PC-9 (cell line): ENCODE data around the gene MPP3. TPM values are rescaled to one million over a fixed set of nuclear protein-coding genes. Genes with fewer than 3 reads are reported as not detected.
A peak's percentile ranks its signal among the peaks of the same experiment; 100 is the strongest.
"Not testable (repeated sequence)": the region's sequence is repeated elsewhere in the genome, so short reads cannot be mapped to it uniquely, and the experiment has no call there.

Experiments
- BruUV-seq: library from RNA; stranded (reverse); fragments of 400-500 nt; replicated peaks from 2 replicates; lab custom pipeline; 2021; lab: Mats Ljungman, UMichigan
- CTCF ChIA-PET: fragments of 300-600 bp; sonication (Branson Sonifier 250); formaldehyde crosslinking; loops from one replicate; lab custom pipeline; 2022; ENCODE audit warnings: antibody characterized with exemption; lab: Charles Lee
- POLR2A ChIA-PET: fragments of 300-600 bp; sonication (Branson Sonifier 250); formaldehyde crosslinking; loops from one replicate; lab custom pipeline; 2022; ENCODE audit warnings: antibody characterized with exemption; ENCODE audit not compliant: unreplicated experiment; lab: Charles Lee
- DNase-seq, 2 experiments: peaks; one replicate each; pipeline versions ENCODE4 v3.0.0 to v3.0.0-alpha.2; 2015 to 2022; ENCODE audit warnings: mixed read lengths in 1 of 2
- H2AFZ ChIP-seq: fragments of 200-600 bp; sonication (generic); 2 replicates; pipeline ENCODE4 v1.8.1; 2017; ENCODE audit warnings: antibody characterized with exemption
- H3F3A ChIP-seq: fragments of 200-600 bp; sonication (generic); 2 replicates; pipeline ENCODE4 v1.8.1; 2017; ENCODE audit warnings: antibody characterized with exemption, mild to moderate bottlenecking, low read depth; ENCODE audit not compliant: insufficient read depth
- H3K27ac ChIP-seq: fragments of 200-600 bp; sonication (generic); 2 replicates; pipeline ENCODE4 v1.6.1; 2016; ENCODE audit warnings: mixed run types
- H3K27me3 ChIP-seq: fragments of 200-600 bp; sonication (generic); 2 replicates; pipeline ENCODE4 v1.6.1; 2016; ENCODE audit warnings: low read depth, mixed run types; ENCODE audit not compliant: insufficient read depth
- H3K36me3 ChIP-seq: fragments of 200-600 bp; sonication (generic); 2 replicates; pipeline ENCODE4 v1.6.1; 2016; ENCODE audit warnings: low read depth, mixed run types
- H3K4me1 ChIP-seq: fragments of 200-600 bp; sonication (generic); replicated peaks from 2 replicates; pipeline ENCODE4 v1.6.1; 2016; ENCODE audit warnings: mixed run types; ENCODE audit not compliant: insufficient read depth
- H3K4me2 ChIP-seq: fragments of 200-600 bp; sonication (generic); 2 replicates; pipeline ENCODE4 v1.6.1; 2017; ENCODE audit warnings: mixed run types
- H3K4me3 ChIP-seq: fragments of 200-600 bp; sonication (generic); 2 replicates; pipeline ENCODE4 v1.6.1; 2016; ENCODE audit warnings: mixed run types
- H3K79me2 ChIP-seq: fragments of 200-600 bp; sonication (generic); 2 replicates; pipeline ENCODE4 v1.6.1; 2017; ENCODE audit warnings: low read depth, mixed run types
- H3K9me2 ChIP-seq: fragments of 200-600 bp; sonication (generic); 2 replicates; pipeline ENCODE4 v1.8.1; 2017; ENCODE audit warnings: mild to moderate bottlenecking; ENCODE audit not compliant: insufficient read depth
- H3K9me3 ChIP-seq: fragments of 200-600 bp; sonication (generic); 2 replicates; pipeline ENCODE4 v1.8.1; 2016; ENCODE audit warnings: low read depth; ENCODE audit not compliant: insufficient read depth
- H4K20me1 ChIP-seq: fragments of 200-600 bp; sonication (generic); 2 replicates; pipeline ENCODE4 v1.8.1; 2017; ENCODE audit not compliant: insufficient read depth
- CTCF ChIP-seq: fragments of 200-600 bp; sonication (generic); conservative IDR thresholded peaks from 2 replicates; pipeline ENCODE4 v1.6.1; 2017; ENCODE audit warnings: mixed run types, antibody characterized with exemption, mild to moderate bottlenecking, moderate library complexity
- EZH2 ChIP-seq: fragments of 200-600 bp; sonication (generic); IDR thresholded peaks from 2 replicates; pipeline ENCODE4 v1.8.0; 2017; ENCODE audit warnings: antibody characterized with exemption, low read depth
- intact Hi-C: fragments of 100-400 bp; cut with micrococcal nuclease; formaldehyde crosslinking; loops from one replicate; pipeline ENCODE4 v1.10.0; 2022; ENCODE audit not compliant: unreplicated experiment
- total RNA-seq: library from RNA; stranded (reverse); gene quantifications from 2 replicates; pipeline ENCODE4 v1.2.3, GENCODE V29; 2021

MPP3 gene
- total RNA-seq, 1 experiment from 2014 or later = 17.4 TPM

GRCh38 chr17:43801844-43802243 is 31.1 kb downstream of the MPP3 start:
- Histone ChIP-seq H4K20me1 (no peaks in the 10 kb centered on the region), H3K27ac (no peak overlapping the region), H2AFZ (no peak overlapping the region), H3K9me2 (no peaks in the 10 kb centered on the region), H3K36me3 (no peaks in the 10 kb centered on the region), H3K27me3 (no peaks in the 10 kb centered on the region), H3K4me2 (no peak overlapping the region), H3K4me3 (no peak overlapping the region), H3K79me2 (no peaks in the 10 kb centered on the region), H3K9me3 (peaks cover 5% of the 10 kb centered on the region; the same call in 1 of the 2 replicates), H3K4me1 (0 out of 2 replicates have a peak, but pooled peaks cover 4% of the 10 kb centered on the region), H3F3A (0 out of 2 replicates have a peak, but pooled peaks cover 5% of the 10 kb centered on the region)
- POLR2A ChIA-PET = no interaction called here
- intact Hi-C loops = no loop called here
- DNase-seq = no peak
- no peak for TF ChIP-seq CTCF
- TF ChIP-seq EZH2 = no peak
- CTCF ChIA-PET = no interaction called here
- BruUV-seq = no TSS peak

- intact Hi-C loops = no loop called here
- 0 out of 2 replicates have a peak, but pooled peaks cover 4% of the 10 kb centered on the region for H3K4me1 ChIP-seq
- peaks cover 3% of the 10 kb centered on the region; the same call in 1 of the 2 replicates for H3K27me3 ChIP-seq
- no TSS peak for BruUV-seq
- no peak overlapping the region for H3K4me3 ChIP-seq
- no peaks in the 10 kb centered on the region for H3K79me2 ChIP-seq
- H3K9me2 ChIP-seq = no peaks in the 10 kb centered on the region
- H4K20me1 ChIP-seq = no peaks in the 10 kb centered on the region
- H3K9me3 ChIP-seq = peaks cover 5% of the 10 kb centered on the region; the same call in 1 of the 2 replicates
- ChIA-PET POLR2A (interaction anchor here (0.6 kb wide), 1 partner anchor 22 kb away, joined by 3 read pairs; no protein-coding TSS in a partner anchor), CTCF (no interaction called here)
- no peak for TF ChIP-seq CTCF
- no peak for TF ChIP-seq EZH2
- H3K27ac ChIP-seq = no peak overlapping the region
- H3F3A ChIP-seq = 0 out of 2 replicates have a peak, but pooled peaks cover 5% of the 10 kb centered on the region
- no peak for DNase-seq
- no peaks in the 10 kb centered on the region for H3K36me3 ChIP-seq
- H3K4me2 ChIP-seq = no peak overlapping the region
- no peak overlapping the region for H2AFZ ChIP-seq
Measured at GRCh38 chr17:43800736-43801135, 32.2 kb downstream of the MPP3 start.

- Histone ChIP-seq H3K9me2 (no peaks in the 10 kb centered on the region), H4K20me1 (no peaks in the 10 kb centered on the region), H3K79me2 (no peaks in the 10 kb centered on the region), H3F3A (no peaks in the 10 kb centered on the region), H3K4me1 (0 out of 2 replicates have a peak, but pooled peaks cover 4% of the 10 kb centered on the region), H2AFZ (no peak overlapping the region), H3K36me3 (no peaks in the 10 kb centered on the region), H3K27me3 (peaks cover 14% of the 10 kb centered on the region; the same call in 1 of the 2 replicates), H3K27ac (no peak overlapping the region), H3K4me3 (no peak overlapping the region), H3K9me3 (peaks cover 5% of the 10 kb centered on the region; the same call in 1 of the 2 replicates), H3K4me2 (no peak overlapping the region)
- no peak for DNase-seq
- intact Hi-C loops = no loop called here
- BruUV-seq = no TSS peak
- ChIA-PET POLR2A (no interaction called here), CTCF (no interaction called here)
- no peak for TF ChIP-seq CTCF
- no peak for TF ChIP-seq EZH2
Measured at GRCh38 chr17:43799047-43799446, 33.9 kb downstream of the MPP3 start.

- H3K79me2 ChIP-seq, H3K27ac ChIP-seq, BruUV-seq, CTCF ChIA-PET, H4K20me1 ChIP-seq, H3K4me1 ChIP-seq, H3F3A ChIP-seq, H2AFZ ChIP-seq, H3K36me3 ChIP-seq, POLR2A ChIA-PET, intact Hi-C loops, H3K9me3 ChIP-seq, H3K9me2 ChIP-seq: not testable (repeated sequence)
- DNase-seq = peak in 1 of 2 experiments; percentile 47
- Histone ChIP-seq H3K27me3 (peaks cover 16% of the 10 kb centered on the region; the same call in 1 of the 2 replicates), H3K4me3 (peak overlapping the region; percentile 37; the same call in 1 of the 2 replicates), H3K4me2 (peak overlapping the region; percentile 75)
Measured at GRCh38 chr17:43798024-43798423, 34.9 kb downstream of the MPP3 start.

GRCh38 chr17:43792668-43793067 is 40.3 kb downstream of the MPP3 start:
- H3K4me3 ChIP-seq, DNase-seq, CTCF ChIA-PET, BruUV-seq, H3K4me1 ChIP-seq, H2AFZ ChIP-seq, H3K79me2 ChIP-seq, H3K9me3 ChIP-seq, H3K27ac ChIP-seq, intact Hi-C loops, H3K9me2 ChIP-seq, H3K4me2 ChIP-seq, H4K20me1 ChIP-seq, POLR2A ChIA-PET, H3K36me3 ChIP-seq, H3F3A ChIP-seq: not testable (repeated sequence)
- H3K27me3 ChIP-seq = peaks cover 16% of the 10 kb centered on the region; the same call in 1 of the 2 replicates
